Measurements from ENCODE around the gene TBP. TPM values are rescaled to one million over a fixed set of nuclear protein-coding genes. Genes with fewer than 3 reads are reported as not detected.
"Not testable (repeated sequence)": the region's sequence is repeated elsewhere in the genome, so short reads cannot be mapped to it uniquely, and the experiment has no call there.

The TBP gene
- total RNA-seq, 1 experiment from 2014 or later, result 15.7 TPM

GRCh38 chr6:170597278-170597677, 43.1 kb downstream of the TBP start:
- DNase-seq (no peak), ATAC-seq (no peak)
- Histone ChIP-seq H3K36me3 (ENCODE audit: low read depth, low read length) (no peaks in the 10 kb centered on the region), H3K79me2 (ENCODE audit: low read length) (no peaks in the 10 kb centered on the region), H3K27ac (ENCODE audit: low read length) (no peak overlapping the region), H3K4me3 (ENCODE audit: low read length) (no peak overlapping the region), H3K27me3 (ENCODE audit: low read length) (peaks cover 1% of the 10 kb centered on the region; the same call in 1 of the 2 replicates), H3K4me1 (ENCODE audit: insufficient read depth, low read length) (no peaks in the 10 kb centered on the region), H2AFZ (ENCODE audit: low read length) (no peak overlapping the region), H3K9ac (ENCODE audit: low read length) (no peak overlapping the region), H3K4me2 (ENCODE audit: low read length) (no peak overlapping the region), H3K9me3 (ENCODE audit: low read length) (no peaks in the 10 kb centered on the region), H3F3A (ENCODE audit: low read length, unreplicated experiment) (no peaks in the 10 kb centered on the region), H4K20me1 (ENCODE audit: low read length) (no peaks in the 10 kb centered on the region), H3K9me2 (replicated peaks; ENCODE audit: low read length) (no peaks in the 10 kb centered on the region)
- ChIA-PET POLR2A (ENCODE audit: unreplicated experiment) (no interaction called here), CTCF (no interaction called here)
- intact Hi-C loops (cut with micrococcal nuclease), result no loop called here
- no TSS peak for BruUV-seq (replicated peaks)
- TF ChIP-seq CTCF (conservative IDR thresholded peaks at IDR 0.05; ENCODE audit: low read depth, low read length) (no peak), EZH2 (IDR thresholded peaks at IDR 0.05; ENCODE audit: low read length, unreplicated experiment) (no peak), EZH2phosphoT487 (IDR thresholded peaks at IDR 0.05; ENCODE audit: borderline replicate concordance, low read length) (no peak)

- ChIA-PET POLR2A (ENCODE audit: unreplicated experiment) (no interaction called here), CTCF (no interaction called here)
- BruUV-seq (replicated peaks), result no TSS peak
These were observed 51.5 kb downstream of the TBP start for GRCh38 chr6:170605574-170606259.

GRCh38 chr6:170609225-170609624, 55.1 kb downstream of the TBP start:
- H3K27me3 ChIP-seq (ENCODE audit: low read length); H4K20me1 ChIP-seq (ENCODE audit: low read length); H2AFZ ChIP-seq (ENCODE audit: low read length); H3K79me2 ChIP-seq (ENCODE audit: low read length); POLR2A ChIA-PET (ENCODE audit: unreplicated experiment); DNase-seq; H3K9me2 ChIP-seq (replicated peaks; ENCODE audit: low read length); H3F3A ChIP-seq (ENCODE audit: low read length, unreplicated experiment); H3K4me2 ChIP-seq (ENCODE audit: low read length); H3K27ac ChIP-seq (ENCODE audit: low read length); H3K36me3 ChIP-seq (ENCODE audit: low read depth, low read length); BruUV-seq (replicated peaks); H3K9me3 ChIP-seq (ENCODE audit: low read length); H3K9ac ChIP-seq (ENCODE audit: low read length); ATAC-seq; H3K4me3 ChIP-seq (ENCODE audit: low read length); CTCF ChIA-PET; intact Hi-C loops (cut with micrococcal nuclease); H3K4me1 ChIP-seq (ENCODE audit: insufficient read depth, low read length): not testable (repeated sequence)

More at GRCh38 chr6:170605574-170606259, 51.5 kb downstream of the TBP start:
- H3K36me3 ChIP-seq (ENCODE audit: low read depth, low read length), result no peaks in the 10 kb centered on the region
- H4K20me1 ChIP-seq (ENCODE audit: low read length), result no peaks in the 10 kb centered on the region
- H3K4me2 ChIP-seq (ENCODE audit: low read length), result no peak overlapping the region
- H3K27ac ChIP-seq (ENCODE audit: low read length), result no peak overlapping the region
- H2AFZ ChIP-seq (ENCODE audit: low read length), result no peak overlapping the region
- no peaks in the 10 kb centered on the region for H3K9me2 ChIP-seq (replicated peaks; ENCODE audit: low read length)
- DNase-seq, result no peak
- TF ChIP-seq CTCF (conservative IDR thresholded peaks at IDR 0.05; ENCODE audit: low read depth, low read length) (no peak), EZH2phosphoT487 (IDR thresholded peaks at IDR 0.05; ENCODE audit: borderline replicate concordance, low read length) (no peak), EZH2 (IDR thresholded peaks at IDR 0.05; ENCODE audit: low read length, unreplicated experiment) (no peak)
- H3K9ac ChIP-seq (ENCODE audit: low read length), result no peak overlapping the region
- ATAC-seq, result no peak
- H3K9me3 ChIP-seq (ENCODE audit: low read length), result no peaks in the 10 kb centered on the region
- no peaks in the 10 kb centered on the region for H3F3A ChIP-seq (ENCODE audit: low read length, unreplicated experiment)
- no peaks in the 10 kb centered on the region for H3K4me1 ChIP-seq (ENCODE audit: insufficient read depth, low read length)
- peaks cover 19% of the 10 kb centered on the region; the same call in 1 of the 2 replicates for H3K27me3 ChIP-seq (ENCODE audit: low read length)
- H3K4me3 ChIP-seq (ENCODE audit: low read length), result no peak overlapping the region
- intact Hi-C loops (cut with micrococcal nuclease), result no loop called here
- H3K79me2 ChIP-seq (ENCODE audit: low read length), result no peaks in the 10 kb centered on the region

- BruUV-seq (replicated peaks); H4K20me1 ChIP-seq (ENCODE audit: low read length); CTCF ChIA-PET; H3K4me1 ChIP-seq (ENCODE audit: insufficient read depth, low read length); ATAC-seq; H2AFZ ChIP-seq (ENCODE audit: low read length); POLR2A ChIA-PET (ENCODE audit: unreplicated experiment); intact Hi-C loops (cut with micrococcal nuclease); H3K4me2 ChIP-seq (ENCODE audit: low read length); H3K9me3 ChIP-seq (ENCODE audit: low read length); H3K36me3 ChIP-seq (ENCODE audit: low read depth, low read length); H3K9ac ChIP-seq (ENCODE audit: low read length); H3K4me3 ChIP-seq (ENCODE audit: low read length); H3F3A ChIP-seq (ENCODE audit: low read length, unreplicated experiment); H3K27me3 ChIP-seq (ENCODE audit: low read length); H3K27ac ChIP-seq (ENCODE audit: low read length); H3K9me2 ChIP-seq (replicated peaks; ENCODE audit: low read length); DNase-seq; H3K79me2 ChIP-seq (ENCODE audit: low read length): not testable (repeated sequence)
These were observed 58.2 kb downstream of the TBP start for GRCh38 chr6:170612256-170612804.

- H3K79me2 ChIP-seq (ENCODE audit: low read length); H3F3A ChIP-seq (ENCODE audit: low read length, unreplicated experiment); BruUV-seq (replicated peaks); H3K36me3 ChIP-seq (ENCODE audit: low read depth, low read length); H3K9me2 ChIP-seq (replicated peaks; ENCODE audit: low read length); intact Hi-C loops (cut with micrococcal nuclease); H3K4me2 ChIP-seq (ENCODE audit: low read length); H3K27ac ChIP-seq (ENCODE audit: low read length); H3K9me3 ChIP-seq (ENCODE audit: low read length); H3K4me1 ChIP-seq (ENCODE audit: insufficient read depth, low read length); ATAC-seq; H3K4me3 ChIP-seq (ENCODE audit: low read length); DNase-seq; CTCF ChIA-PET; H2AFZ ChIP-seq (ENCODE audit: low read length); H3K27me3 ChIP-seq (ENCODE audit: low read length); H3K9ac ChIP-seq (ENCODE audit: low read length); H4K20me1 ChIP-seq (ENCODE audit: low read length); POLR2A ChIA-PET (ENCODE audit: unreplicated experiment): not testable (repeated sequence)
These were observed 61.9 kb downstream of the TBP start for GRCh38 chr6:170616020-170616554.
